Activated T-cell treated with anti-CD3 and anti-CD28 coated beads for 24 hours (primary cell): Measurements from ENCODE around the gene ENOPH1.

Experiments
- DNase-seq: peaks from one replicate; pipeline ENCODE4 v3.0.0-alpha.2; 2020; ENCODE audit warnings: low read depth

ENOPH1 gene

DNA sequence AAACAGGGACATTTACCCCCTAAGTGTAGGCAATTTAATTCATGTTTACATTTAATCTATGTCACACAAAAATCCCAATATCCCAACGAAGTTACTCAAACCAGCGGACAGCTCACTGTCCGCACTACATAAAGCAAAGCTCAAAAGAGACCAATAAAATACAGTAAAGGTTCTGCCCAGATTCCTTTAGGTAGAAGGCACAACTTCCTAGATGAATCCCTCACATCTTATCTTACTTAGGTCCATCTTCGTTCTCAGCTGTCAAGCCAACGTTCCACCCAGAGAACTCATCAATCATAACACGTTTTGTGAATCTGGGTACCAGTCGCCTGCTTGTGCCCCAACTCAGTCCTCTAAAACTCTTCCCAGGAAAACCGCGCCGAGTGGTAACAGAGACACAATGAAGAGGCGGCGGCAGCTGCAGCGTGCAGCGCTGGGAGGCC is 1.8 kb upstream of the ENOPH1 start:
- DNase-seq: no peak

DNA sequence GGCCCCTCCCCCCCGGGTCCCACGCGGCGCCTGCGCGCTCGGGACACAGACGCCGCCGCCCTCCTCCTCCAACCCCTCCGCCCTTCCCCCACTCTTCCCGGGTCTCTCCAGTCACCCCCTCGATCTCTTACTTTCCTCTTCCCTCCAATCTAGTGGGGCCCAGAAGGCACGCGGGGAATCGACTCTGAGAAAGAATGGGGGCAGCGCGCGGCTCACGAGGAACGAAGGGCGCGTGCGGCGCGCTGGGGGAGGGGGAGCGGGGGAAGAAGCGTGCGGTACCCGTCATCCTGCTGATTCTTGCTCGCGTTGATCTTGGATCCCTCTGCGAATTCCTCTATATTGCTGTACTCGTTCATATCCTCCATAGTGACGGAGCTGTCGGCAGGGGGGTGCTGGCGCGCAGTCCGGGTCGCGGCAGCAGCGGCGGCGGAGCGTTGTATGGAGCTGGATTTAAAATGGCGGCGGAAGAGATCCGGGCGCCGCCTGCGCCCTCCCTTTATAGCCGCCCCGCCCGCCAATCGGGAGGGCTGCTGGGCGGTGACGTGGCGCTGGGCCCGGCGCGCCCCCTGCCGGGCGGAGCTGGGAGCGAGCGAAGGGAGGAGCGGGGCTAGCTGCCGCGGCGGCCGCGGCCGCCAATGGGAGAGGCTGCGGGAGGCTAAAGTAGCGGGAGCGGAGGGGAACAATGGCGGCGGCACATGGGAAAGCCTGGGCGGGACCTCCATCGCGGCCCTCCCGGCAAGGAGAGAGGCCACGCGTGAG is 1.2 kb upstream of the ENOPH1 start:
- DNase-seq: peak; percentile 91

DNA sequence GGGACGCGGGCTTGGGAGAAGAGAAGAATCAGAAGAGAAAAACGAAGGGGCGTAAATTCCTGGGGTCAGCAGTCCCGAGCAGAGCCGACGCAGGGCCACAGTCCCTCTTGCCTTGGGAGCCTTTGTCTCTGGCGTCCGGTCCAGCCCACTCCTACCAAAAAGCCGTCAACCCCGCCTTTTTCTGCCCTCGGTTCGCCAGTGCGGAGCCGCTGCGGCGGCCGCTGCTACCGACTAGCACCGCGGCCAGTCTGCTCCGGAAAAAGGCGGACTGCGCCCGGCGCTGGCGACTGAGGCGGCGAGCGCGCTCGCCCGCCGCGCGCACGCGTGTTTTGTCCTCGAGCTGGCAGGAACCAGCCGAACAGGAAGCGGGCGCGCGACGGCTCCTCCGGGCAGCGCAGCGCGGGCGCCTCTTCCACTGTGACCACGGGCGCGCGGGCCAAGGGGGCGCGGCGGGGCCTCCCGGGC is 630 bp upstream of the ENOPH1 start:
- no peak for DNase-seq

DNA sequence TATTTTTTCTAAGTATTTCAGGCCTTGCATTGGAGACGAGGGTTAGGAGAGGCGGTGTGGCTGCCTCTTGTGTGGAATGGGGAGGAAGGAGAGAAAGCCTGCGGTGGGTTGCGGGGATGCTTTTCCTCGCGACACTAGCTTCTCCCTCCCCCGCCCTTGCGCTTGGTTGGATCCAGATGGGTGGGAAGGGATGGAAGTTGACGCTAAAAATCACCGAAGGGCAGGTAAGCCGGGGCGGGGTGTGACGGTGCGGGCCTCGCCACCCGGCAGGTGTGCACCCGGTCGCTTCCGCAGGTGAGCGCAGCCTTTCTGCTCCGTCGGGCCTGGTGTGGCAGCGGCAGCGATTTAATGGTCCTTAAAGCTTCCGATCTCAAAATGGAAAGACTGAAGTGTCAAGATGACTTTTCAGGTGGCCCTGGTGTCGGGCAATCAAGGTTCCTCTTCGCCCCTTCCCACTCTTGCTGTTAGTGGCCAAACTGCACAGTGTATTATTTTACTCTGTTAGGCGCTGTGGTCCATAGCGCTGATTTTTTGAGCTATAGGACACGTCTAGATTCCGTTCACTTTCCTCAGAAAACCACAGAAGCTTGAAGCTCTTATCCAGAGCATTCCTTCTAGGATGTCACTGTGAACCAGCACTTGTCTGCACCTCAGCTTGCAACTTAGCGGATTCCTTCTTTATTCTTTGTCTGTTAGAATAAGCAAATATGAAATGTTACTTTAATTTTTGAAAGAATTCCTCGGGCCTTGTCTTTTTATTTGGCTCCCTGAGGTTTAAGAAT is 765 bp downstream of the ENOPH1 start:
- no peak for DNase-seq

DNA sequence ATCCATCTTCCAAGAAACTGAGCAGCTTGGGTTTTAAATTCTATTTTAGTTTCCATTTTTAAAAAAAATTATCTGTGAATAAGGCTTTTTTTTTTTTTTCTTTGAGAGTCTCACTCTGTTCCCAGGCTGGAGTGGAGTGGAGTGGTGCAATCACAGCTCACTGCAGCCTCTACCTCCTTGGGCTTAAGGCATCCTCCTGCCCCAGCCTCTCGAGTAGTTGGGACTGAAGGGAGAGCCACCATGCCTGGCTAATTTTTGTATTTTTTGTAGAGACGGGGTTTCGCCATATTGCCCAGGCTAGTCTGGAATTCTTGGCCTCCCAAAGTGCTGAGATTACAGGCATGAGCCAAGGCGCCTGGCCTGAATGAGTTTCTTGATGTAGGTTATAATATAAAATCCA is 1.4 kb downstream of the ENOPH1 start:
- no peak for DNase-seq

DNA sequence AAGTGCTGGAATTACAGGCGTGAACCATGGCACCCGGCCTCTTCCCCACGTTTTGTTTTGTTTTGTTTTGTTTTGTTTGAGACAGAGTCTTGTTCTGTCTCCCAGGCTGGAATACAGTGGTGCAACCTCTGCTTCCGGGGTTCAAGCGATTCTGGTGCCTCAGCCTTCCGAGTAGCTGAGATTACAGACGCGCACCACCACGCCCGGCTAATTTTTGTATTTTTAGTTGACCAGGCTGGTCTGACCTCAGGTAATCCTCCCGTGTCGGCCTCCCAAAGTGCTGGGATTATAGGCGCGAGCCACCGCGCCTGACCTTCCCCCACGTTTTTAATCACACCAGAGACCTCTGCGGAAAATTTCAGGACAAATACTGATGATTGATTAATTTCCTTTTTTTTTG is 2.2 kb downstream of the ENOPH1 start:
- no peak for DNase-seq

DNA sequence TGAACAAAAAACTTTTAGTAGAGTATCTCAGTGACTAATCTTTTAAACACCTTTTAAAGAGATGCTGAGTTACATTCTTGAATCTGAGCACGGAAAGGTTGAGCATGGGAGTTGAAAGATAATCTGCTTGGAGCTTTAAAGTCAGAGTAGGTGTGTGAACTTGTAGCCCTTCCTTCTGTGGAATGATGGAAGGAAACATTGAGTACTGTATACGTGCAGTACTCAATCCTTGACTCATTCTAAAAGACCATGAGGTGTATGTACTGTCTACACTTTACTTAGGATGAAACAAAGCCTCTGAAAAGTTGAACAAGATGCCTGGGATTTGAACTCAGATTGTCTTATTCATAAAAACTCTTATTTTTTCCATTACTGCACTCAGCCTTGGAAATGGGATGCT is 3.4 kb downstream of the ENOPH1 start:
- no peak for DNase-seq

DNA sequence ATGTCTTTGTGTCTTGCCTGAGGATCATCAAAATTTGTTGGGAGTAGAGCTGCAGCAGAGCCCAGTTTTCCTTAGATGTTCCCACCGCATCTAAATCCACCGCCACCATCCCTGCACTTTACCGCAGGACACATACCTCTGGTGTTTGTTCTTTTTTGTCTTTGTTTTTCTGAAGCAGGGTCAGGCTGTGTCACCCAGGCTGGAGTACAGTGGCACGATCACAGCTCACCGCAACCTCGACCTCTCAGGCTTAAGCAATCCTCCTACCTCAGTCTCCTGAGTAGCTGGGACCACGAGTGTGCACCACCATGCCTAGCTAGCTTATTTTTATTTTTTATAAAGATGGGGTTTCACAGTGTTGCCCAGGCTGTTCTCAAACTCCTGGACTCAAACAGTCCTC is 4.6 kb downstream of the ENOPH1 start:
- no peak for DNase-seq

DNA sequence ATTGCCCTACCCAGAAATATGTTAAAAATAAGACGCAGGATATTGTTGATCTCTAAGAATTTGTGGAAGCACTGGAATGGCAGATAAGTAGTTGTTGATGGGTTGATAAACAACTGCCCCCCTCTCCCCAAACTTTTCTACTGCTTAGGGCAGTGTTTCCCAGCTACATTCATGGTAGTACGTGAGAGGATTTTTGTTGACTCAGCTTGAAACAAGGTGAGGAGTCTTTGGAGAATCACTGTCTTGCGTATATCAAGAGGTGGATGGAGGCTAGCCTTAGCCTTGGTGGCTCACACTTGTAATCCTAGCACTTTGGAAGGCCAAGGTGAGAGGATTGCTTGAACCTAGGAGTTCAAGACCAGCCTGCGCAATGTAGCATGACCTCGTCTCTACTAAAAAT is 5.7 kb downstream of the ENOPH1 start:
- DNase-seq: no peak

DNA sequence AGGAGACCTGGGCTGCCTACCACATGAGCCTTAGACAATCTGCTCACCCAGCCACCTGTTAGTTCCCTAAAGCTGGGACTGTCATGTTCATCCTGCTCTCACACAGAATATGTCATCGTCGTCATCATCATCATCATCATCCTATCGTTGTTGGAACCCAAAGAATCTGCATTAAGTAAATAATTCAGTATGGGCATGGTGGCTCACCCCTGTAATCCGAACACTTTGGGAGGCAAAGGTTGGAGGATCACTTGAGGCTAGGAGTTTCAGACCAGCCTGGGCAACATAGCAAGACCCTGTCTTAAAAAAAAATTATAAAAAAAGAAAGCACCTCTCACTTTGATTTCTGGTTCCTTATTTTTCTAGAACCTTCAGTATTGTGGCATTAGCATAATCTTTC is 6.4 kb downstream of the ENOPH1 start:
- DNase-seq: no peak

DNA sequence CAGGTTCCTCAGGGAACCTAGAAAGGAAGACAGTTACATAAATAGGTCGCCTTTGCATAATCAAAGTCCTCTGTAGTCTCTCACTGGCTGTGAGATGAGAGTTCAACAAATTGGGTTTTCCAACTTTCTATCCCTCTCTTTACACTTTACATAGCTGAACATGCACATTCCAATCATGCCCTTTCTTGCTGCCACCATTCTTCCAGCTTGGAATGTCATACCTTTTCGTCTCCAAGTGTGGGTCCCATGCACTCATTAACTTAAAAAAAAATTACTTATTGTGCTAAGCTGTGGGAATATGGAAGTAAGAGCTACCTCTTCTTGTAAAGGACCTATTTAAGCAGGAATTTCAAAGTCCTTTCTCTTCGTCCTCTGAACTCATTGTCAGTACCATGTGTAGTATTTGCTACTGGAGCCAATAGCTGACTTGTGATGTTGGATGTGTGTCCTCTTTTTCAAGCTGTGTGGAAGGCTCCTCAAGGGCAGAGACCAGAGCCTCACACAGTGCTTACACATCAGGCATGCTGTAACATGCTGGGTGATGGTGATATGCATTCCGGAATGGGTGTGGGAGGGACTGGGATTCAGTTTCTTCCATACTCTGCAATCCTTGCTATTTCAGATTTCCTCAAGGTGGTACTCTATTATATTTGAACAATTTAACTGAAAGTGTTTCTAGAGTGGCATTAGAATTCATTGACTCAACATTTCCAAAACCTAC is 7.1 kb downstream of the ENOPH1 start:
- DNase-seq: no peak

DNA sequence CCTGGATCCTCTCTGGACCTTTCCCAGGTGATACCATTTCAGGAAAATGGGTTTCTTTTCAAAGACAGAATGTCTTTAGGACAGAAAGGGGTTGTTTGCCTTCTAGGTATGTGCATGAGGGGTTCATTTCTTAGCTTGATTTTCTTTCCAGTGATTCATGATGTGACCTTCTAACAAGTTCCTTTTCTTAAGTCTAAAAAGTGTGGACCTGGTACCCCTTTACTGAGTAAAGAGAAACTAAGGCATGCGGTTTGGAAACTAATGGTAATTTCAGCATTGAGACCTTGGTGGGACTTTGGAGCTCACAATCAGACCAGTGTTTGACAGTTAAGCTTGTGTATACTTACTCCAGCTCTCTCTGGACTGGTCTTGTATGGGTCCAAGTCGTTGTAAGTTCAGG is 8.7 kb downstream of the ENOPH1 start:
- no peak for DNase-seq

DNA sequence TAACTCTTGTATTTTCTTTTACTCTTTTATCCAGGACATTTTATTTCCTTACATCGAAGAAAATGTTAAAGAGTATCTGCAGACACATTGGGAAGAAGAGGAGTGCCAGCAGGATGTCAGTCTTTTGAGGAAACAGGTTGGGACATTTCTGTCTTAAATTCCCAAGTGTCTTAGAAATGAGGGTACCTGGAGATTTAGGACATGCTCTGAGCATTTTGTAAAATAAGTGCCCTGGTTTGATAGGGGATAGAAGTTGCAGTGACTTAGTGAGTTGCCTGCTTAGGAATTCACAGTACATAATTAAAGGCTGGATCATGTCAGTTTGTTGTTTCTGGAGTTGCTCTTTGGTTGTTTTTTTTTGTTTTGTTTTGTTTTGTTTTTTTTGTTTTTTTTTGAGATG is 17.5 kb downstream of the ENOPH1 start:
- no peak for DNase-seq

DNA sequence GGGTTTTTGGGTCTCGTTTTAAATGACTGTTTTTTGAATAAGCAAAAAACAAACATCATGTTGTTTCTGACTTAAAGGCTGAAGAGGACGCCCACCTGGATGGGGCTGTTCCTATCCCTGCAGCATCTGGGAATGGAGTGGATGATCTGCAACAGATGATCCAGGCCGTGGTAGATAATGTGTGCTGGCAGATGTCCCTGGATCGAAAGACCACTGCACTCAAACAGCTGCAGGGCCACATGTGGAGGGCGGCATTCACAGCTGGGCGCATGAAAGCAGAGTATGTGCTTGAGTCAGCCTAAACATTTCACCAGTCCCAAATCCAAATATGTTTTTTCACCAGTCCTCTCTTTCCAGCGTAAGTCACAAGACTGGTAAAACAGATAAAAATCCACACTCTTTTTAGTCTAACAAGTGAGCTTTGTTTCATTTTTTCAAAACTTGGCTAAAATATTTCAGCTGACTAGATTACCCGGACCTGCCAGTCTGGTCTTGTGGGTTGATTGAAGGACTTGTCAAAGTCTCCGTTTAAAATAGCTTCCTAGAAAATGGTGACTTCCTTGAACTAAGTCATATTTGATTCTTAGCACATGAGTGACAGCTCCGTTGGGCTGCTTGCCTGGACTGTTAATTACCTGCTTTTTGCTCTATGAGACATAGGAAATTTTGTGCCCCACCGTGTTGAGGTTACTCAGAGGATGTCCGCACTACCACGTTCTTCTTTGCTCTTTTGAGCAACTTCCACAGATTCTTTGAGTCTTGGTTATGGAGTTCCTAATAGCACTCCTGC is 20.8 kb downstream of the ENOPH1 start:
- DNase-seq: no peak

DNA sequence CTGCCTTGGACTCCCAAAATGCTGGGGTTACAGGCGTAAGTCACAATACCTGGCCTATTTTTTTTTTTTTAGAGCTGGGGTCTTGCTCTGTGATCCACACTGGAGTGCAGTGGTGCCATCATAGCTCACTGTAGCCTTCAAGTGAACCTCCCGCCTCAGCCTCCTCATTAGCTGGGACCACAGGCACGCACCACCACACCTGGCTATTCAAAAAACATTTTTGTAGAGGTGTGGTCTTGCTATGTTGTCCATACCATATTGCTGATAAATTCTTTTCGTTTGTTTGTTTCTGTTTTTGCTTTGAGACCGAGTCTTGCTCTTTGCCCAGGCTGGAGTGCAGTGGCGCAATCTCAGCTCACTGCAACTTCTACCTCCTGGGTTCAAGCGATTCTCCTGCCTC is 21.6 kb downstream of the ENOPH1 start:
- DNase-seq: no peak

DNA sequence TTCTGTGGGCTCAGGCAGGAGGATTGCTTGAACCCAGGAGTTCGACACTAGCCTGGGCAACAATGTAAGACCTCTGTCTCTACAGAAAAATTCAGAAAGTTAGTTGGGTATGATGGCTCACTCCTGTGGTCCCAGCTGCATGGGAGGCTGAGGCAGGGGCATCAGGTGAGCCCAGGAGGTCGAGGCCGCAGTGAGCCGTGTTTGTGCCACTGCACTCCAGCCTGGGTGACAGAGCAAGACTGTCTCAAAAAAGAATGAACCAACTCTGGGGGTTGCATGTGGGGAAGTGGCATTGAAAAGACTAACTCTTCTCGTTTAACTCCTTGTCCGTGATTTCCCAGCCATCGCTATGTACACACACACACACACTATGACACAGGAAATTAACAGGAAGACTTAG is 26.9 kb downstream of the ENOPH1 start:
- no peak for DNase-seq

DNA sequence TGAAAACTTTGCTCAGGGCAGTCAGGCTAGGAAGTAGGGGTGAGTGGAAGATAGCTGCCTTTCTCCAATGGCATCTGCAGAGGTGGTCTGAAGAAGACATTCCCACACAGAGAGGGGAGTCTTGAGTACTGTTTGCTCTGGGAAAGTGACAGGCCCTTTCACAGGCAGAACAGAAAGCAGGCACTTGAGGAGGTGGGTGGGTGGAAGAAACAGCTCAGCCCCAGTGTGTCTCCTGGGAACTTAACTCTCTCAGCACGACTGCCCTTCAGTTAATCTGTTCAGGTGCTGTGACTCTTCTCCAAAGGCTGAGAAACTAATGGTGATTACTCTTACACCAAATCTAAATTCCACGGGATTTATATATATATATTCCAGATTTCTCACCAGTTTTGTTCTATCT is 28.3 kb downstream of the ENOPH1 start:
- no peak for DNase-seq

DNA sequence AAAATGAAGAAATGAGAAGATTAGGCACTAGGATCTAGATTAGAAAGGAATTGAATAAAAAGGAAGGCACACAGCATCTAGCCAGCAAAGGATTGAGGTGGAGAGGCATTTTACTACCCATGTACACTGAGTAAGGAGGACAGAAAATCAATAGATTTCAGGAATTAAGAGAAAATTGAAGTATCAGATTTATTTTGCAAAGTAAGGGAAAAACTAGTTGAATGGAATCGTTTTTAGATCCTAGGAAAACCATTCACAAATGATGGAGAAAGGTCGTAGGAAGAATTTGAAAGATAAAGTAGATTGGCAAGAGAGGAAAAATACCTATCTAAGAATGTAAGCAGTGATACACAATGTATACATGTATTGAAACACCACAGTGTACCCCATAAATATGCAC is 31.3 kb downstream of the ENOPH1 start:
- no peak for DNase-seq

DNA sequence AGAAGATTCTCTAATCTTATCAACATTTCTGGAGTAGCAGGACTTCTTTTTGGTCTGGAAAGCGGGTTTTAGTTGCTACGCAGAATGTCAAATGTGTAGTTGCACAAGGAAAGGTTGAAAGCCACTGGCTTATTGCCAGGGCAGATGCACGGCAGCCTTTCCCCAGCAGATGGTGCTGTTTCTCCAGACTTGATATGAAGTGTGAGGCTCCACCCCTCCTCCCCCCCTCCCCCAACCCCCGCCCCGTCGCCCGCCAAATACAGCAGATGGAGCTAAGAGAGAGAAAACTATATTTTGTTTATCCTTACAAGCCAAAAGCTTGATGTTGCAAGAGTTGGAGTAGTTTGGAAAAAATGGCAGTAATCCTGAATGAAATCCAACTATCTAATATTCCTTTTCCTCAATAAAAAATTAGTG is 32.0 kb downstream of the ENOPH1 start:
- DNase-seq: peak; percentile 72

DNA sequence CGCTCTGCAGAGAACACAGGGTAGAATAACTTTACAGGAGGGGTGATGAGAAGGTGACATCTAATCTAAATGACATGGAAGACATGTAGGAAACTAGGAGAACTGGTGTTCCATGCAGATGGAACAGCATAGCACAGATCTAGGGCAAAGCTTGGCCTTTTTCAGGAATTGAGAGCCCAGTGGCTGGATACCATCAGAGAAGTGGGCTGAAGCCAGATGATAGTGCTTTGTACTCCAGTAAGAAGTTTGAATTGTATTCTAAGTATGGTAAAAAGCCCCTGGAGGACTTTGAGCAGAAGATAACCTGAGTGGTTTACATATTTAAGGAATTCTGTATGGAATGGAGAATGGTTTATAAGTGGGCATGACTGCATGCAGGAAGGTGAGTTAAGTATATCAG is 32.8 kb downstream of the ENOPH1 start:
- DNase-seq: no peak

DNA sequence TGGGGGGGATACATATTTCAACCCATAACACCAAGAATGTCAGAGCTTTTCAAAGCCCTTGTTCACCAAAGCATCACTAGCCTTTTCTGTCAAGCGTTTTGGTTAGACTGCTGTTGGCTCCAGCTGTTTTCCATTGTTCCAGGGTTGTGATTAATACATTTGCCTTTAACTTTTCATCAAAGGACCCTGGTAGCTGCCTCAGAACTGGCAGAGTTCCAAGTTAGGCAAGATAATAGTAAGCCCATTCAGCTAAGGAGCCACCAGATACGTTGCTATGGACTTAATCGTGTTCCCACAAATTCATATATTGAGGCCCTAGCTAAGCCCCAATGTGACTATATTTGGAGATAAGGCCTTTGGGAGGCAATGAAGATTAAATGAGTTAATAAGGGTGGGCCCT is 37.1 kb downstream of the ENOPH1 start:
- DNase-seq: no peak

DNA sequence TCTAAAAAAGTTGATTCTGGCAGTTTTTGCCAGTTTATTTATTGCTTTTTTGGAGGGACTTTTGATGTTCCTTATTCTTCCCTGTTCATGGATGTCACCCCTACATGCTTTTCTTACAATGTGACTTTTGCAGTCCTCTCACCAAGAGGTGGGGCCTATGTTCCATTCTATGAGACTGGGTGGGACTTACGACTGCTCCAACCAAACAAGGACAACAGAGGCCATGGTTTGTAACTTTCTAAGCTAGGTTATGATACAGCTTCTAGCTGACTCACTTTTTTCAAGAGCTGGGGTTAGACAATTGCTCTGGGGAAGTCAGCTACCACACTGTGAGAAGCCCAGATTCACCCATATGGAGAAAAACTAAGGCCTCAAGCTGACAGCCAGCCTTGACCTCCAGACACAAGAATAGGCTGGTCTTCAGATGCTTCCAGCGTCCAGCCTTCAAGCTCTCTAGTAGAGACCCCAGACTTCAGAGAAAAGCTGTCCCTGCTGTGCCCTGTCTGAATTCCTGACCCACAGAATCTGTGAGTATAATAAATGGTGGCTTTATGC is 39.5 kb downstream of the ENOPH1 start:
- no peak for DNase-seq
